ENCODE data around the gene MYOM3.

Gene MYOM3

DNA sequence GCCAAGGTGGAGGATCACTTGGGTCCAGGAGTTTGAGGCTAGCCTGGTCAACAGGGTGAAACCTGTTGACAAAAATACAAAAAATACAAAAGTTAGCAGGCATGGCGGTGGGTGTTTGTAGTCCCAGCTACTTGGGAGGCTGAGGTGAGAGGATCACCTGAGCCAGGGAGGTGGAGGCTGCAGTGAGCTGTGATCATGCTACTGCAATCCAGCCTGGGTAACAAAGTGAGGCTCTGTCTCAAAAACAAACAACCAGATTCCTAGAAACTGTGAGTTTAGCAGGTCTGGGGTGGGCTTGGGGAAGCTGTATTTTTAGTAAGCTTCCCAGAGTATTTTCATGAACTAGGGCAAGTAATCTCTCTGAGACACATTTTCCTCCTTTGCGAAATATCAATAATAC is 5.2 kb upstream of the MYOM3 start:
- in situ Hi-C loops (cut with HindIII; ENCODE audit: low sequenced_read_pairs): no loop called here

GRCh38 chr1:24114753-24115152 is 2.8 kb upstream of the MYOM3 start:
- in situ Hi-C loops (cut with HindIII; ENCODE audit: low sequenced_read_pairs): no loop called here

DNA sequence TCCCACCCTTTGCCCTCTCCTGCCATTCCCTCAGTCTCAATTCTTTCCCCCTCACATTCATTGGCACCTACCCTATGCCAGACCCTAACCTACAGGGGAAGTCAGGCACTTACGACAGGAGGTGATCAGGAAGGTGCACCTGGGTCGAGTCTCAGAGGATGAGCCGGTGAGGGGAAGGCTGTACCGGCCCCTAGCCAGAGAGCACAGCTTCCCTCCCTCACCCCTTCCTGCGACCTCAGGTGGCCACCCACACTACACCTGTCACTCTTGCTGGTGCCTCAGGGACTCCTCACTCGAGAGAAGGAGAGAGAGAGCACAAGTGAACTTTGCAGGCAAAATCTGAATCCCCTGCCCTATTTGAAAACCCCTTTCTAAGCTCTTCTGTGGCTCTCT is 1.7 kb upstream of the MYOM3 start:
- in situ Hi-C loops (cut with HindIII; ENCODE audit: low sequenced_read_pairs): no loop called here

DNA sequence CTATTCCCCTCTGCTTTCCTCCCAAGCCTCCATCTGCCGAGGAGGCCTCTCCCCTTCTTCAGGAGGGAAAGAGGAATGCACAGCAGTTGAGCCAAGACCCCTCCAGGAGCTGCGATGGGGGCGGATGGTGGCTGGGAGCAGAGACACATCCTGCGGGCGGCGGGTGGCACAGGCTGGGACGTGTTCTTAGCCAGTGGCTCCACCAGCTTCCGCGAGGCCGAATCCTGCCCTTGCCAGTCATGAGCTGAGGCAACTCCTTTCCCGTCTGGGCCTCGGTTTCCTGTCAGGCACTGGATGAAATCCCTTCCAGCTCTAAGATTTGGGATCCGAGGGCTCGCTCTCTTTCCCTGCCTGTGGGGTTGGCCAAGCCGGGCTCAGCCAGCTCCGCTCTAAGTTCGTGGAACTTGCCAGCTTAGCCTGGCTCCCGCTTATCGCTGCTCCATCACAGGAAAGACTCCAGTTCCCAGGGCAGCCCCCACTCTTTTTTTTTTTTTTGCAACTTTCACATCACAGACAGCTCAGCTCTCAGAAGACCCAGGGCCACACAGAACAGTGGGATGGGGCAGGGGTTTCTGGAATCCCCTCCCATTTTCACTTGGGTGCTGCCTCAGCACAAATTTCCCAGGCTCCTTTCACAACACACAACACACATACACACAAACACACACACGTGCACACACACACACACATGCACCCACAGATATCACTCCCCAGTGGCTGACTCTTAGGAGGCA is 506 bp downstream of the MYOM3 start:
- in situ Hi-C loops (cut with HindIII; ENCODE audit: low sequenced_read_pairs): no loop called here

DNA sequence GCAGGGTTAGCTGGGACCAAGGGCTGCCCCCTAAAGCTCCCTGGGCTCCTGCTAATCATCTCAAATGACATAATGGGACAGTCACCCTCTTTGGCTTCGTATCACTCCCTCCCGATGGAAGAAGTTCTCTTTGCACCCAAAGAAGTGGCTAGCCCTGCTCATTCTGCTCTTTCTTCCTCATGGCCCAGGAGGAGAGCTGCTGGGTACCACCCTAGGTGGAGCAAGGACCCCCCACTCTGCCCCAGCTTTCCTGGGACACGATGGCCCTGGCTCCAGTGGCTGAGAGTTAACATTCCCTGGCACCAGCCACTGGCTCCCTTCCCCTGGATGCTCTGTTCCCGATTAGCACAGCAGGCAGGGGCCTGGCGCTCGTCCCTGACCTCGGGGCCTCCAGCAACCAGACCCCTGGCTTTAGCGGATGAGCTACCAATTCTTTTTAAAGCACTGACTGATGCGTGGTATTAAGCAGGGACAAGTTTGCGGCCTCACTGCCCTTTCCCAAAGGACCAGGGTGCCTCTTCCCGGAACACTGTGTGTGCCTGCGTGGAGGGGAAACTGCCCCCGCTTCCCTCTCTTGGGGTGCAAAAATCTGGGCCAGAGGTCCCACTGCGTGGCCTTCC is 1.2 kb downstream of the MYOM3 start:
- in situ Hi-C loops (cut with HindIII; ENCODE audit: low sequenced_read_pairs): no loop called here

GRCh38 chr1:24109686-24110475 is 2.1 kb downstream of the MYOM3 start:
- in situ Hi-C loops (cut with HindIII; ENCODE audit: low sequenced_read_pairs): loop anchor here (5.0 to 10.0 kb wide), 2 partner anchors 37 to 525 kb away; no protein-coding TSS in a partner anchor

DNA sequence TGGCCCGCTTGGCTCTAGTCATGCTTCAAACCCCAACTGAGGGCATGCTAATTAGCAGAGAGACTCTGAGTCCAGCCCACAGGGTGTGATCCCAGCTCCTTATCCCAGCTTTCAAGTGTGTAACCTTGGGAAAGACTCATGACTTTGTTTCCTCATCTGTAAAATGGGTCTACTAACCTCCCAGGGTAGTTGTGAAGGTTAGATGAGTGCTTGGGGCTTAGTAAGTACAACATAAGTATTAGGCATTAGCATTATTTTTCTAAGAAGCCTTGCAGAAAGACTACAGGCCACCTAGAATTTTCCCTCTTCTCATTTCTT is 2.8 kb downstream of the MYOM3 start:
- in situ Hi-C loops (cut with HindIII; ENCODE audit: low sequenced_read_pairs): loop anchor here (5.0 to 10.0 kb wide), 2 partner anchors 38 to 526 kb away; no protein-coding TSS in a partner anchor

- in situ Hi-C loops (cut with HindIII; ENCODE audit: low sequenced_read_pairs): loop anchor here (5.0 to 10.0 kb wide), 2 partner anchors 39 to 526 kb away; no protein-coding TSS in a partner anchor
These were observed 3.4 kb downstream of the MYOM3 start for GRCh38 chr1:24108334-24109165.

DNA sequence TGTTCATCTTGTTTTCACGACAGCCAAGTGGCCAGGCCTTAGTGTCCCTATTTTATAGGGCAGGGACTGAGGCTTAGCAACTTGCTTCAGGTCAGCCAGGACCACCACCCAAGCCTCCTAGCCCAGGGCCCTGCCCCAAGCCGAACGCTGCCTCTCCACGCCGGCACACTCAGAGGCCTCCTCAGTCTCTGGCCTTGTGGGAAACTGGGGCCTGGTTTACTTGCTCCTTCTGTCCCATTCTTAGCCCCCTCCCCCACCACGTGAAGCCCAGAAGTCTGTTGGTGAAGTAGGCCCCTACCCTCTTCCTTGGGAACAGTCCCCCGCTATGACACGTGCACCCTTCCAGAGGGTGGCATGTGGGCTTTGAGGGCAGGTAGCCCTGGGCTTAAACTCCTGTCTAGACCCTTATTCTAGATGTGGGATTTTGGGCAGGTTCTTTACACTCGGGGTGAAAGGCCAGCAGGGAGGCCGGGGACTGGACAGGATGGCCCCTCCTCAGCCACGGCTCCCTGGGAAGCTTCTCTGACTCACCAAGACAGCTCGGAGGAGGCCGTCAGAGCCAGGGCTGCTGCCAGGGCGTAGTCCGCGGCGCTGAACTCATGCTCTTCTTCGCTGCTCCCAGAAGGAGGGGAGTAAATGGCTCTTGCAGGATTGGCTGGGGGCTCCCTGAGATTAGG is 4.3 kb downstream of the MYOM3 start:
- in situ Hi-C loops (cut with HindIII; ENCODE audit: low sequenced_read_pairs): loop anchor here (5.0 to 10.0 kb wide), 2 partner anchors 40 to 527 kb away; no protein-coding TSS in a partner anchor

DNA sequence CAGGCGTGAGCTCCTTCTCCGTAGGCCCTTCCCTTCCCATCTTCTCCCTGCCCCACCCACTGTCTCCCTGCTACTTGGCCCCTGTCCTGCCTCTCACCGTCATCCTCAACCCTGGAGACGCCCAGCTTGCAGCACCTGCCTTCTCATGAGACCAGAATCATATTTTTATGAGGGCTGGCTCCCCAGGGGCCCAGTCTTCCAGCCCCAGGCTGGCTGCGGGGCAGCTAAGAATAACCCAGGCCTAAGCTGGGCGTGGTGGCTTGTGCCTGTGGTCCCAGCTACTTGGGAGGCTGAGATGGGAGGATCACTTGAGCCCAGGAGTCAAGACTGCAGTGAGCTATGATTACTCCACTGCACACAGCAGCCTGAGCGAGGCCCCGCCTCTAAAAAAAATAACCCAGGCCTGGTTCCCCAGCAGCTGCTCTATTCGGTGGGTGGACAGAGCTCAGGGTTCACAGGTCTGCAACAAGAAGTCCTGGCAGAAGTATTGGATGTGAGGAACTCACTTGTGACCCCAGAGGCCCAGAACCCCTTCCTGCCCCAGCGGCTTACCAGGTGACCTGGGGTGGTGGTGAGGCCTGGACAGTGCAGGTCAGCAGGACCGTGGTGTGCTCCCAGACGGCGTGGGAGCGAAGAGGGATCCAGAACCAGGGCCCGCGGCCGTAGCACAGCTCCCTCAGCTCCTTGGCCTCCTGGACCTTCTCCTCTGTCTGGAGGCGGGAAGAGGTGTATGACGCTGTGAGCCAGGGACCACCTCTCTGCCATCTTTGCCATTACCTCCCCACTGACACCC is 6.4 kb downstream of the MYOM3 start:
- in situ Hi-C loops (cut with HindIII; ENCODE audit: low sequenced_read_pairs): loop anchor here (5.0 to 10.0 kb wide), 2 partner anchors 42 to 529 kb away; no protein-coding TSS in a partner anchor

DNA sequence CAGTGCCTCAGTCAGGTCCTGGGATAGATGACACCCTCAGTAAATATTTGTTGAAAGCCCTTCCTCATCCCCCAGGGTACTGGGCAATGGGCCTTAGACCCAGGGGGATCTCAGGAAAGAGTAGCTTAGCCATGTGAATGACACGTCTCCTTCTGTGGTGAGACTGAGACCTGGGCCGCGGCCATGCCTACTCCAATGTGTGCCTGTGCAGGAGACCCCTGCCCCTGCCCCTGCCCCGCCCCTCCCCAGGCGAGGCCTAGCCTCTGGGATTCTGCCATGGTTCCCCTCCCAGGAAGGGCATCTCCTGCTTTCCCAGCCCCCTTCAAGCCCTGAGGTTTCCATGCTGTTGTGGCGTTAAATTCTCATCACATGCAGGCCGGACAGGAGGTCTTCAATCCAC is 7.1 kb downstream of the MYOM3 start:
- in situ Hi-C loops (cut with HindIII; ENCODE audit: low sequenced_read_pairs): loop anchor here (5.0 to 10.0 kb wide), 2 partner anchors 42 to 530 kb away; no protein-coding TSS in a partner anchor

DNA sequence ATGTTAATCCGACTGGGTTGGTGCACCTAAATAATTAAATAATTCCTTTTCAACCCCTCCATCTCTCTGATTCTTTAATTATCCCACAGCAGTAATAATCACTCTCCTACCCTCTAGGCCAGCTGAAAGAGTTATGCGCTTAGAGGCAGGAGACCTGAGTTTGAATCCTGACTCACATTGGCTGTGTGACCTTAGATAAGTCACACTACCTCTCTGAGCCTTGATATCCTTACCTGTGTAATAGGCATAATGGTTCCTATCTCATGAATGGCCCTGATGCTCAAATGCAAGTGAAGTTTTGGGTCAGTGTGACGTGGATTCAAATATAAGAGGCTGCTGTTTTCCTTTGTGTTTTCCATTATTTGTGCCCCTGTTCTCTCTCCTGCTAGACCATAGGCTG is 8.1 kb downstream of the MYOM3 start:
- in situ Hi-C loops (cut with HindIII; ENCODE audit: low sequenced_read_pairs): loop anchor here (10.0 kb wide), 1 partner anchor 531 kb away; no protein-coding TSS in a partner anchor

DNA sequence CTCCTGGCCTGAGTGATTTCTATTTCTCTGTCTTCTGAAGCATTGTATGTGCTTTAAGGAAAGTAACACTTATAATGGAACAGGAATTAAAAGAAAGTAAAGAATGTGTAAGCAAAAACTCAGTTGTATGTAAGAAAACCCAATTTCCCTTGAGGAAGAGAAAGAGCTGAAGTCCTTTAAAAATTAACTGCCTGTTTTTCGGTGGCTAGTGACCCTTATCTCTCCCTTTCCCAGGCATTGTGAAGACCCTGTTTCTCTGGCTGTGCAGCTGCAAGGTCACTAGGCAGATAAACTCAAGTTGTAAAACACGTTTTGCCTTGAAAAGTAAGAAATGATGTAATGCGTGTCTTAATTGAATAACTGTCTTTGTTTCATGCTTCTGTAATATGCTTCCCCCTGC is 8.5 kb downstream of the MYOM3 start:
- in situ Hi-C loops (cut with HindIII; ENCODE audit: low sequenced_read_pairs): loop anchor here (10.0 kb wide), 1 partner anchor 531 kb away; no protein-coding TSS in a partner anchor

- in situ Hi-C loops (cut with HindIII; ENCODE audit: low sequenced_read_pairs): loop anchor here (10.0 kb wide), 1 partner anchor 532 kb away; no protein-coding TSS in a partner anchor
These were observed 9.0 kb downstream of the MYOM3 start for GRCh38 chr1:24102961-24103360.

DNA sequence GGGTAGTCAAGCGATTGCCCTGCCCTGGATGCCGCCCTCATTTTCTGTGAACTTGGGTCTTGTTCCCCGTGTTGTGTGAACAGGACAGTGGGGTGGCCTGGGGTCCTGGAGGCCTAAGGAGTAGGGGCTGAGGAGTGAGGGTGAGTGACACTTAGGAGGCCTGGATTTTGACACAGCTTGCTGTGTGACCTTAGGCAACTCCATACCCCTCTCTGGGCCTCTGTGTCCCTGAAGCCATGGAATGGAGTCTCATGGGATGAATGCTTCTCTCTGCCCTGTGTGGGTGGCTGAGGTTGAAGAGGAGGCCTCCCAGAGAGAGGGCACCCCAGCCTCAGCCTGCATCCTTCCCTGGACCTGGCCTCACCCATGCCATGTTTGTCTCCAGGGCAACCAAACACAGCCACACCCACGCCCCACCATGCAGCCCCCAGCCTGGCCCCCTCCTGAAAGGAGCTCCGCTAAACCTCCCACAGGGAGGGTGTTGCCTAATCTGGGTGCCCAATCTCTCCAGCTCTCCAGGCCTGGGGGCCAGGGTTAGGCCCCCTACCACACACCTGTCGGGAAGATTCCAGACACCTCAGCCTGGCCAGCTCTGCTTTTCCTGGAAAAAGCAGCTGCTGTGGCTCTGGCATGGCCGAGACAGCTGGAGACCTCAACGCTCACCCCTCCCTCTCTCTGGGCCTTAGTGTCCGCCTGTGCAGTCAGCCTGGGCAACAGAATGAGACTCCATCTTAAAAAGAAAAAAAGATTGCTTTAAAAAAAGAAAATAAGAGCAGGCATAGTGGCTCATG is 9.9 kb downstream of the MYOM3 start:
- in situ Hi-C loops (cut with HindIII; ENCODE audit: low sequenced_read_pairs): loop anchor here (10.0 kb wide), 1 partner anchor 533 kb away; no protein-coding TSS in a partner anchor

- in situ Hi-C loops (cut with HindIII; ENCODE audit: low sequenced_read_pairs): loop anchor here (10.0 kb wide), 1 partner anchor 534 kb away; no protein-coding TSS in a partner anchor
These were observed 10.8 kb downstream of the MYOM3 start for GRCh38 chr1:24100945-24101737.

DNA sequence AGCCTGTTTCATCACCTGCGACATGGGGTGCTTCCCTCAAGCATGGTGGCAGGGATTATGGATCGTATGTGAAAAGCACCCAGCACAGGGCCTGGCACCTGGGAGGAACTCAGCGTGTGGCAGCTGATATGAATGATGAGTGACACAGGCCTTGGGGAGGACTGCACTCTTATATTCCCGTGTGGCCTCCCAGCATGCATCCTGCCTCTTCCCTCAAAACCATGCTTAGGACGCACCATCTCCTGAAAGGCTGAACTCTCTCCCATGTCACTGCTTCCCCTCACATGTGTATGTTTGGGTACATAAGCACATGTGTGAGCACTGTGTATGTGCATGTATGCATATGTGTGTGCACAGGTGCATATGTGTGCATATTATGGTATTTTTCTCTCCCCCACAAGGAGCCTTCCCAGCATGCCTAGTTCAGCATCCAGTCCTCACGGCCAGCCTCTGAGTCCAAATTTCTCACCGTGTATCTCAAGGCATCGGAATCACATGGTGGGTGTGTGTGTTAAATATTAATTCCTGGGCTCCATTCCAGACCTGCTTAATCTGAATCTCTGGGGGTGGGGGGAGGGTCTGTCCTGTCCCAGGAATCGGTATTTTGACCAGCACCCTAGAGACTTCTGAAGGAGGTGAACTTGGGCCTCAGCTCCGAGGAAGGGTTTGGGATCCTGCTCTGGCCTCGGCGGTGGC is 12.8 kb downstream of the MYOM3 start:
- in situ Hi-C loops (cut with HindIII; ENCODE audit: low sequenced_read_pairs): no loop called here

All from DLD1 (cell line).